HCT116 (cell line): ENCODE results near the gene NT5C1A. TPM values are rescaled to one million over a fixed set of nuclear protein-coding genes. Genes with fewer than 3 reads are reported as not detected.

Experiments used
- ATAC-seq: fragments of 200-7000 bp; cut with Tn5 transposase; 2 replicates; pipeline ENCODE4 v1.9.1; 2020; ENCODE audit warnings: mild to moderate bottlenecking, moderate library complexity
- BruUV-seq: library from RNA; stranded (reverse); fragments of 400-500 nt; replicated peaks from 2 replicates; lab custom pipeline; 2021; lab: Mats Ljungman, UMichigan
- CTCF ChIA-PET: fragments of 300-600 bp; sonication (Branson Sonifier 250); formaldehyde crosslinking; loops from one replicate; lab custom pipeline; 2021; ENCODE audit warnings: antibody characterized with exemption; lab: Charles Lee
- POLR2A ChIA-PET: fragments of 300-600, 350-600 bp; sonication (Branson Sonifier 250); formaldehyde crosslinking; loops from one replicate; lab custom pipeline; 2021; ENCODE audit warnings: antibody characterized with exemption; lab: Charles Lee
- RAD21 ChIA-PET, 2 experiments: fragments of 300-600 bp; sonication (Branson Sonifier 250); formaldehyde crosslinking; loops; one replicate each; lab custom pipeline; 2023; ENCODE audit warnings: low total read pairs in 2 of 2; ENCODE audit not compliant: uncharacterized antibody in 2 of 2, unreplicated experiment in 2 of 2, low non-redundant PET in 1 of 2; lab: Charles Lee
- DNase-seq: peaks from one replicate; pipeline ENCODE4 v3.0.0-alpha.2; 2010; ENCODE audit warnings: low read depth, low spot score
- H2AFZ ChIP-seq: fragments of 200-600 bp; shearing (Covaris generic), sonication (generic); 2 replicates; pipeline ENCODE4 v1.6.1; 2017; ENCODE audit warnings: low read depth, mixed run types, mixed read lengths, antibody characterized with exemption, low read length; ENCODE audit not compliant: poor library complexity, severe bottlenecking
- H3K27ac ChIP-seq: 2 replicates; pipeline ENCODE4 v1.5.1; 2012; ENCODE audit warnings: low read depth, low read length
- H3K27me3 ChIP-seq: fragments of 200-600 bp; sonication (generic); 2 replicates; pipeline ENCODE4 v1.6.1; 2016; ENCODE audit warnings: mixed run types, low read length, mixed read lengths; ENCODE audit not compliant: insufficient read depth
- H3K36me3 ChIP-seq, 2 experiments: fragments of 200-500 bp in 1 of 2; fragments of 200-600 bp in 1 of 2; sonication (Bioruptor generic) in 1 of 2; sonication (generic) in 1 of 2; 2 replicates each; pipeline versions ENCODE4 v1.5.1 to v1.6.1; 2014 to 2016; ENCODE audit warnings: low read length in 2 of 2, inconsistent platforms in 1 of 2, mixed read lengths in 1 of 2, mixed run types in 1 of 2; ENCODE audit not compliant: insufficient read depth in 2 of 2, control insufficient read depth in 1 of 2
- H3K4me1 ChIP-seq, 2 experiments: fragments of 200-600 bp in 1 of 2; sonication (generic) in 1 of 2; 2 replicates each; pipeline versions ENCODE4 v1.5.1 to v1.6.1; 2012 to 2017; ENCODE audit warnings: low read length in 2 of 2, inconsistent platforms in 1 of 2, mild to moderate bottlenecking in 1 of 2, mixed read lengths in 1 of 2, mixed run types in 1 of 2, moderate library complexity in 1 of 2; ENCODE audit not compliant: insufficient read depth in 2 of 2, control insufficient read depth in 1 of 2
- H3K4me2 ChIP-seq: fragments of 200-600 bp; sonication (generic); 2 replicates; pipeline ENCODE4 v1.6.1; 2017; ENCODE audit warnings: mixed run types, low read length, mixed read lengths
- H3K4me3 ChIP-seq, 2 experiments: fragments of 200-600 bp in 1 of 2; sonication (generic) in 1 of 2; replicated peaks in 1 of 2; 2 replicates each; pipeline ENCODE4 v1.5.1; 2011 to 2016; ENCODE audit warnings: low read length in 2 of 2, control low read depth in 1 of 2, low read depth in 1 of 2, mild to moderate bottlenecking in 1 of 2, mixed read lengths in 1 of 2, mixed run types in 1 of 2
- H3K79me2 ChIP-seq: fragments of 200-600 bp; sonication (generic); 2 replicates; pipeline ENCODE4 v1.6.1; 2017; ENCODE audit warnings: mild to moderate bottlenecking, mixed run types, low read length, moderate library complexity, mixed read lengths; ENCODE audit not compliant: insufficient read depth
- H3K9ac ChIP-seq: fragments of 200-600 bp; sonication (generic); 2 replicates; pipeline ENCODE4 v1.6.1; 2016; ENCODE audit warnings: low read length, mixed read lengths
- H3K9me2 ChIP-seq: fragments of 200-600 bp; sonication (generic), shearing (Covaris generic); 2 replicates; pipeline ENCODE4 v1.6.1; 2017; ENCODE audit warnings: mixed run types, mild to moderate bottlenecking, moderate library complexity; ENCODE audit not compliant: insufficient read depth
- H3K9me3 ChIP-seq, 2 experiments: fragments of 200-500 bp in 1 of 2; fragments of 200-600 bp in 1 of 2; sonication (Bioruptor generic) in 1 of 2; sonication (generic) in 1 of 2; 2 replicates each; pipeline ENCODE4 v1.6.1; 2014 to 2017; ENCODE audit warnings: low read length in 2 of 2, mixed read lengths in 2 of 2, inconsistent platforms in 1 of 2, low read depth in 1 of 2, mild to moderate bottlenecking in 1 of 2, mixed run types in 1 of 2, moderate library complexity in 1 of 2; ENCODE audit not compliant: control insufficient read depth in 1 of 2, insufficient read depth in 1 of 2
- H4K20me1 ChIP-seq: fragments of 200-600 bp; sonication (generic), shearing (Covaris generic); 2 replicates; pipeline ENCODE4 v1.6.1; 2017; ENCODE audit warnings: mixed run types, mild to moderate bottlenecking, moderate library complexity; ENCODE audit not compliant: insufficient read depth
- CEBPB ChIP-seq: IDR thresholded peaks from 2 replicates; pipeline ENCODE4 v1.6.1; 2012; ENCODE audit warnings: low read depth
- EGR1 ChIP-seq: IDR thresholded peaks from 2 replicates; pipeline ENCODE4 v1.6.1; 2012; ENCODE audit warnings: low read depth
- ELF1 ChIP-seq: IDR thresholded peaks from 2 replicates; pipeline ENCODE4 v1.6.1; 2012; ENCODE audit warnings: low read depth, borderline replicate concordance
- EZH2phosphoT487 ChIP-seq: fragments of 200-600 bp; IDR thresholded peaks from 2 replicates; pipeline ENCODE4 v1.6.1; 2018; ENCODE audit warnings: antibody characterized with exemption, borderline replicate concordance
- MAX ChIP-seq: IDR thresholded peaks from 2 replicates; pipeline ENCODE4 v1.6.1; 2012
- POLR2AphosphoS5 ChIP-seq: IDR thresholded peaks from 2 replicates; pipeline ENCODE4 v1.6.1; 2011; ENCODE audit warnings: mild to moderate bottlenecking, low read depth, low read length, moderate library complexity
- SP1 ChIP-seq: IDR thresholded peaks from 2 replicates; pipeline ENCODE4 v1.6.1; 2012; ENCODE audit warnings: low read depth
- SRF ChIP-seq: IDR thresholded peaks from 2 replicates; pipeline ENCODE4 v1.6.1; 2012; ENCODE audit warnings: low read depth
- ZBTB33 ChIP-seq: IDR thresholded peaks from 2 replicates; pipeline ENCODE4 v1.6.1; 2011; ENCODE audit warnings: mild to moderate bottlenecking, low read length, moderate library complexity; ENCODE audit not compliant: insufficient replicate concordance; ENCODE audit errors: extremely low read depth
- ZFX ChIP-seq: fragments of 450-650 bp; IDR thresholded peaks from 2 replicates; pipeline ENCODE4 v1.6.1; 2017
- intact Hi-C: fragments of 100-400 bp; cut with micrococcal nuclease; formaldehyde crosslinking; loops from 2 replicates; pipeline ENCODE4 v1.10.0; 2022
- total RNA-seq: library from RNA; stranded (reverse); gene quantifications from one replicate; pipeline ENCODE4 v1.2.1, GENCODE V29; 2021; ENCODE audit not compliant: unreplicated experiment
- TF ChIP-seq, protein P1 (sequence below): IDR thresholded peaks from 2 replicates; pipeline ENCODE4 v1.6.1; 2012; ENCODE audit warnings: low read depth

Gene NT5C1A
- total RNA-seq, 1 experiment from 2014 or later: not detected

GRCh38 chr1:39690794-39691382, 19.0 kb upstream of the NT5C1A start:
- no peak overlapping the region; the same call in 1 of the 2 replicates for H3K27ac ChIP-seq
- DNase-seq (no peak), ATAC-seq (peak; percentile 65)
- H3K9me2 ChIP-seq: no peaks in the 10 kb centered on the region
- BruUV-seq: no TSS peak
- TF ChIP-seq ZBTB33 (no peak), POLR2AphosphoS5 (peak; percentile 68), MAX (peak; percentile 23; the same call in 1 of the 2 replicates)
- H3K4me1 ChIP-seq: peaks cover 3 to 20% of the 10 kb centered on the region in 2 experiments; a peak in 2 of 4 replicates
- H3K79me2 ChIP-seq: no peaks in the 10 kb centered on the region
- H3K9me3 ChIP-seq: no peaks in the 10 kb centered on the region
- peak overlapping the region; percentile 48 to 59 for H3K4me3 ChIP-seq
- H4K20me1 ChIP-seq: no peaks in the 10 kb centered on the region
- H3K36me3 ChIP-seq: no peaks in the 10 kb centered on the region
- POLR2A ChIA-PET: interaction anchor here (0.8 kb wide), 1 partner anchor 10 kb away, joined by 3 read pairs; no protein-coding TSS in a partner anchor
- peak overlapping the region; percentile 88 for H3K4me2 ChIP-seq
- H3K9ac ChIP-seq: peak overlapping the region; percentile 44
- H3K27me3 ChIP-seq: 0 out of 2 replicates have a peak, but pooled peaks cover 4% of the 10 kb centered on the region
- RAD21 ChIA-PET: no interaction called here
- intact Hi-C loops: no loop called here
- no peak overlapping the region for H2AFZ ChIP-seq
- CTCF ChIA-PET: interaction anchor here (1.0 to 1.5 kb wide), 4 partner anchors 11 to 85 kb away, joined by 5 to 10 read pairs (median 6); no protein-coding TSS in a partner anchor

GRCh38 chr1:39690225-39690624, 18.3 kb upstream of the NT5C1A start:
- Histone ChIP-seq H3K4me3 (no peak overlapping the region), H3K4me1 (peaks cover 3 to 20% of the 10 kb centered on the region in 2 experiments; a peak in 2 of 4 replicates), H3K9me2 (no peaks in the 10 kb centered on the region), H3K27me3 (0 out of 2 replicates have a peak, but pooled peaks cover 4% of the 10 kb centered on the region), H3K27ac (no peak overlapping the region), H3K9me3 (no peaks in the 10 kb centered on the region), H3K4me2 (peak overlapping the region; percentile 88; the same call in 1 of the 2 replicates), H3K79me2 (no peaks in the 10 kb centered on the region), H2AFZ (no peak overlapping the region), H3K9ac (no peak overlapping the region), H4K20me1 (no peaks in the 10 kb centered on the region), H3K36me3 (no peaks in the 10 kb centered on the region)
- CTCF ChIA-PET: interaction anchor here (1.4 kb wide), 1 partner anchor 84 kb away, joined by 7 read pairs; no protein-coding TSS in a partner anchor
- intact Hi-C loops: no loop called here
- no TSS peak for BruUV-seq
- DNase-seq (no peak), ATAC-seq (no peak)
- RAD21 ChIA-PET: no interaction called here
- POLR2A ChIA-PET: no interaction called here
- TF ChIP-seq ZFX (no peak), SRF (no peak), EGR1 (no peak), EZH2phosphoT487 (no peak), CEBPB (no peak), SP1 (no peak), ELF1 (no peak)
- TF ChIP-seq, protein P1, sequence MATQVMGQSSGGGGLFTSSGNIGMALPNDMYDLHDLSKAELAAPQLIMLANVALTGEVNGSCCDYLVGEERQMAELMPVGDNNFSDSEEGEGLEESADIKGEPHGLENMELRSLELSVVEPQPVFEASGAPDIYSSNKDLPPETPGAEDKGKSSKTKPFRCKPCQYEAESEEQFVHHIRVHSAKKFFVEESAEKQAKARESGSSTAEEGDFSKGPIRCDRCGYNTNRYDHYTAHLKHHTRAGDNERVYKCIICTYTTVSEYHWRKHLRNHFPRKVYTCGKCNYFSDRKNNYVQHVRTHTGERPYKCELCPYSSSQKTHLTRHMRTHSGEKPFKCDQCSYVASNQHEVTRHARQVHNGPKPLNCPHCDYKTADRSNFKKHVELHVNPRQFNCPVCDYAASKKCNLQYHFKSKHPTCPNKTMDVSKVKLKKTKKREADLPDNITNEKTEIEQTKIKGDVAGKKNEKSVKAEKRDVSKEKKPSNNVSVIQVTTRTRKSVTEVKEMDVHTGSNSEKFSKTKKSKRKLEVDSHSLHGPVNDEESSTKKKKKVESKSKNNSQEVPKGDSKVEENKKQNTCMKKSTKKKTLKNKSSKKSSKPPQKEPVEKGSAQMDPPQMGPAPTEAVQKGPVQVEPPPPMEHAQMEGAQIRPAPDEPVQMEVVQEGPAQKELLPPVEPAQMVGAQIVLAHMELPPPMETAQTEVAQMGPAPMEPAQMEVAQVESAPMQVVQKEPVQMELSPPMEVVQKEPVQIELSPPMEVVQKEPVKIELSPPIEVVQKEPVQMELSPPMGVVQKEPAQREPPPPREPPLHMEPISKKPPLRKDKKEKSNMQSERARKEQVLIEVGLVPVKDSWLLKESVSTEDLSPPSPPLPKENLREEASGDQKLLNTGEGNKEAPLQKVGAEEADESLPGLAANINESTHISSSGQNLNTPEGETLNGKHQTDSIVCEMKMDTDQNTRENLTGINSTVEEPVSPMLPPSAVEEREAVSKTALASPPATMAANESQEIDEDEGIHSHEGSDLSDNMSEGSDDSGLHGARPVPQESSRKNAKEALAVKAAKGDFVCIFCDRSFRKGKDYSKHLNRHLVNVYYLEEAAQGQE: no peak
